ENCODE measurements around the gene ITPR2. TPM values are rescaled to one million over a fixed set of nuclear protein-coding genes. Genes with fewer than 3 reads are reported as not detected.

ITPR2 gene
- total and polyA plus RNA-seq, 4 donors, result 11.7 to 93.3 (median 35.4) TPM

DNA sequence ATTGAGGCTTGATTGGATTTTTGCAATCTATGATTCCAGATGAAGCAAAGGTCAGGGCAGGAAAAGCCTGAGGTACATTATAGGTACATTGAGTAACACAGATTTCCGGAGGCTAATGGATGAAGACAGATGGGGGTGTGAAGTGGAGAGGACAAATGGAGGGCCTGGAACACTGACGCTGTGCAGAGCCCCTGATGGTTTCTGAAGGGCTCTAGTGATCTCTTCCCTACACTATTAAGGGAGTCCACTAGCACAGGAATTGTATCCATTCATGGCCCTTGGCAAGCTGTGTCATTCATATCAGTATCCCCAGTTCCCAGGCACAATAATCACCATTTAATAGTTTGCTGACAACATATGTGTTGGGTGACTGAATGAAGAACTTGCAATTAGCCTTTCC is 284.8 kb downstream of the ITPR2 start:
- DNase-seq (ENCODE audit: low spot score), result no peak
- no peak for TF ChIP-seq TAF1 (conservative IDR thresholded peaks at IDR 0.05)
- TF ChIP-seq, protein P1, sequence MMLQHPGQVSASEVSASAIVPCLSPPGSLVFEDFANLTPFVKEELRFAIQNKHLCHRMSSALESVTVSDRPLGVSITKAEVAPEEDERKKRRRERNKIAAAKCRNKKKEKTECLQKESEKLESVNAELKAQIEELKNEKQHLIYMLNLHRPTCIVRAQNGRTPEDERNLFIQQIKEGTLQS (IDR thresholded peaks at IDR 0.05), result no peak
- TF ChIP-seq, protein P2, sequence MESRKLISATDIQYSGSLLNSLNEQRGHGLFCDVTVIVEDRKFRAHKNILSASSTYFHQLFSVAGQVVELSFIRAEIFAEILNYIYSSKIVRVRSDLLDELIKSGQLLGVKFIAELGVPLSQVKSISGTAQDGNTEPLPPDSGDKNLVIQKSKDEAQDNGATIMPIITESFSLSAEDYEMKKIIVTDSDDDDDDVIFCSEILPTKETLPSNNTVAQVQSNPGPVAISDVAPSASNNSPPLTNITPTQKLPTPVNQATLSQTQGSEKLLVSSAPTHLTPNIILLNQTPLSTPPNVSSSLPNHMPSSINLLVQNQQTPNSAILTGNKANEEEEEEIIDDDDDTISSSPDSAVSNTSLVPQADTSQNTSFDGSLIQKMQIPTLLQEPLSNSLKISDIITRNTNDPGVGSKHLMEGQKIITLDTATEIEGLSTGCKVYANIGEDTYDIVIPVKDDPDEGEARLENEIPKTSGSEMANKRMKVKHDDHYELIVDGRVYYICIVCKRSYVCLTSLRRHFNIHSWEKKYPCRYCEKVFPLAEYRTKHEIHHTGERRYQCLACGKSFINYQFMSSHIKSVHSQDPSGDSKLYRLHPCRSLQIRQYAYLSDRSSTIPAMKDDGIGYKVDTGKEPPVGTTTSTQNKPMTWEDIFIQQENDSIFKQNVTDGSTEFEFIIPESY (IDR thresholded peaks at IDR 0.05), result no peak
- TF ChIP-seq NR2F2 (IDR thresholded peaks at IDR 0.05), result no peak
- TF ChIP-seq, protein P3, sequence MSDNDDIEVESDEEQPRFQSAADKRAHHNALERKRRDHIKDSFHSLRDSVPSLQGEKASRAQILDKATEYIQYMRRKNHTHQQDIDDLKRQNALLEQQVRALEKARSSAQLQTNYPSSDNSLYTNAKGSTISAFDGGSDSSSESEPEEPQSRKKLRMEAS (IDR thresholded peaks at IDR 0.05), result no peak
- no peak for TF ChIP-seq HNF4G (IDR thresholded peaks at IDR 0.05)
- TF ChIP-seq YY1 (IDR thresholded peaks at IDR 0.05), result no peak
- TF ChIP-seq FOXA1 (IDR thresholded peaks at IDR 0.05), result no peak
- TF ChIP-seq RXRA (IDR thresholded peaks at IDR 0.05), result no peak
- TF ChIP-seq, protein P4, sequence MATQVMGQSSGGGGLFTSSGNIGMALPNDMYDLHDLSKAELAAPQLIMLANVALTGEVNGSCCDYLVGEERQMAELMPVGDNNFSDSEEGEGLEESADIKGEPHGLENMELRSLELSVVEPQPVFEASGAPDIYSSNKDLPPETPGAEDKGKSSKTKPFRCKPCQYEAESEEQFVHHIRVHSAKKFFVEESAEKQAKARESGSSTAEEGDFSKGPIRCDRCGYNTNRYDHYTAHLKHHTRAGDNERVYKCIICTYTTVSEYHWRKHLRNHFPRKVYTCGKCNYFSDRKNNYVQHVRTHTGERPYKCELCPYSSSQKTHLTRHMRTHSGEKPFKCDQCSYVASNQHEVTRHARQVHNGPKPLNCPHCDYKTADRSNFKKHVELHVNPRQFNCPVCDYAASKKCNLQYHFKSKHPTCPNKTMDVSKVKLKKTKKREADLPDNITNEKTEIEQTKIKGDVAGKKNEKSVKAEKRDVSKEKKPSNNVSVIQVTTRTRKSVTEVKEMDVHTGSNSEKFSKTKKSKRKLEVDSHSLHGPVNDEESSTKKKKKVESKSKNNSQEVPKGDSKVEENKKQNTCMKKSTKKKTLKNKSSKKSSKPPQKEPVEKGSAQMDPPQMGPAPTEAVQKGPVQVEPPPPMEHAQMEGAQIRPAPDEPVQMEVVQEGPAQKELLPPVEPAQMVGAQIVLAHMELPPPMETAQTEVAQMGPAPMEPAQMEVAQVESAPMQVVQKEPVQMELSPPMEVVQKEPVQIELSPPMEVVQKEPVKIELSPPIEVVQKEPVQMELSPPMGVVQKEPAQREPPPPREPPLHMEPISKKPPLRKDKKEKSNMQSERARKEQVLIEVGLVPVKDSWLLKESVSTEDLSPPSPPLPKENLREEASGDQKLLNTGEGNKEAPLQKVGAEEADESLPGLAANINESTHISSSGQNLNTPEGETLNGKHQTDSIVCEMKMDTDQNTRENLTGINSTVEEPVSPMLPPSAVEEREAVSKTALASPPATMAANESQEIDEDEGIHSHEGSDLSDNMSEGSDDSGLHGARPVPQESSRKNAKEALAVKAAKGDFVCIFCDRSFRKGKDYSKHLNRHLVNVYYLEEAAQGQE (IDR thresholded peaks at IDR 0.05), result no peak
- TF ChIP-seq RAD21 (IDR thresholded peaks at IDR 0.05), result no peak
- no peak for TF ChIP-seq JUND (IDR thresholded peaks at IDR 0.05)
- TF ChIP-seq, protein P5, sequence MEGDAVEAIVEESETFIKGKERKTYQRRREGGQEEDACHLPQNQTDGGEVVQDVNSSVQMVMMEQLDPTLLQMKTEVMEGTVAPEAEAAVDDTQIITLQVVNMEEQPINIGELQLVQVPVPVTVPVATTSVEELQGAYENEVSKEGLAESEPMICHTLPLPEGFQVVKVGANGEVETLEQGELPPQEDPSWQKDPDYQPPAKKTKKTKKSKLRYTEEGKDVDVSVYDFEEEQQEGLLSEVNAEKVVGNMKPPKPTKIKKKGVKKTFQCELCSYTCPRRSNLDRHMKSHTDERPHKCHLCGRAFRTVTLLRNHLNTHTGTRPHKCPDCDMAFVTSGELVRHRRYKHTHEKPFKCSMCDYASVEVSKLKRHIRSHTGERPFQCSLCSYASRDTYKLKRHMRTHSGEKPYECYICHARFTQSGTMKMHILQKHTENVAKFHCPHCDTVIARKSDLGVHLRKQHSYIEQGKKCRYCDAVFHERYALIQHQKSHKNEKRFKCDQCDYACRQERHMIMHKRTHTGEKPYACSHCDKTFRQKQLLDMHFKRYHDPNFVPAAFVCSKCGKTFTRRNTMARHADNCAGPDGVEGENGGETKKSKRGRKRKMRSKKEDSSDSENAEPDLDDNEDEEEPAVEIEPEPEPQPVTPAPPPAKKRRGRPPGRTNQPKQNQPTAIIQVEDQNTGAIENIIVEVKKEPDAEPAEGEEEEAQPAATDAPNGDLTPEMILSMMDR (IDR thresholded peaks at IDR 0.05; ENCODE audit: low read depth, low read length, missing input control), result no peak
- TF ChIP-seq FOXA2 (IDR thresholded peaks at IDR 0.05), result no peak
- no peak for TF ChIP-seq SP1 (IDR thresholded peaks at IDR 0.05)
- TF ChIP-seq EGR1 (IDR thresholded peaks at IDR 0.05; ENCODE audit: low read depth in 2 of 2), result no peak
- TF ChIP-seq HNF4A (conservative IDR thresholded peaks at IDR 0.05), result no peak
- Histone ChIP-seq H3K36me3 (ENCODE audit: control insufficient read depth in 4 of 4, insufficient read depth in 3 of 4, low read depth in 1 of 4, low read length in 3 of 4) (peaks cover 6 to 36% (median 17%) of the 10 kb centered on the region in 4 donors), H3K27ac (ENCODE audit: low read depth in 1 of 2, low read length in 2 of 2) (no peak overlapping the region), H3K4me1 (ENCODE audit: control insufficient read depth in 4 of 4, insufficient read depth in 4 of 4, low read length in 3 of 4) (no peaks in the 10 kb centered on the region), H3K9me3 (ENCODE audit: control insufficient read depth in 4 of 4, low read length in 3 of 4) (no peaks in the 10 kb centered on the region), H3K9ac (ENCODE audit: low read depth in 1 of 2, low read length in 2 of 2) (no peak overlapping the region), H3K27me3 (ENCODE audit: control insufficient read depth in 4 of 4, insufficient read depth in 4 of 4, low read length in 3 of 4) (no peaks in the 10 kb centered on the region), H3K4me3 (ENCODE audit: low read depth in 1 of 3, low read length in 3 of 3) (no peak overlapping the region)
- 88% methylated on average over 2 of the region's 2 CpGs for WGBS
